NK-92 treated with Interleukin-12 subunit alpha and Interleukin-12 subunit beta, amount 100 ng/mL, for 24 hours (cell line): ENCODE measurements around the gene TMEM115.

Experiments
- DNase-seq: peaks from one replicate; lab custom pipeline; 2025; lab: John Stamatoyannopoulos, UW

Gene TMEM115

GRCh38 chr3:50334339-50335075 is 24.8 kb downstream of the TMEM115 start:
- no peak for DNase-seq

GRCh38 chr3:50333744-50334328 is 25.5 kb downstream of the TMEM115 start:
- DNase-seq, result no peak

GRCh38 chr3:50331364-50331907 is 27.9 kb downstream of the TMEM115 start:
- no peak for DNase-seq

GRCh38 chr3:50330330-50330729 is 29.0 kb downstream of the TMEM115 start:
- DNase-seq, result no peak

- DNase-seq, result peak; percentile 86
Observed at GRCh38 chr3:50327943-50328691, 31.2 kb downstream of the TMEM115 start, which contains the start of gene TUSC2. TSS of gene TUSC2 (minus strand) at chr3:50328223. CDS start at chr3:50328099, 124 bp downstream.

- no peak for DNase-seq
Observed at GRCh38 chr3:50327129-50327528, 32.2 kb downstream of the TMEM115 start.

GRCh38 chr3:50326182-50326541 is 33.2 kb downstream of the TMEM115 start:
- DNase-seq, result no peak

- no peak for DNase-seq
Observed at GRCh38 chr3:50325497-50326181, 33.7 kb downstream of the TMEM115 start.

- no peak for DNase-seq
Observed at GRCh38 chr3:50325113-50325480, 34.2 kb downstream of the TMEM115 start.

GRCh38 chr3:50324351-50325112 is 34.8 kb downstream of the TMEM115 start:
- DNase-seq, result no peak

- DNase-seq, result no peak
Observed at GRCh38 chr3:50323614-50324199, 35.6 kb downstream of the TMEM115 start.

GRCh38 chr3:50323092-50323600 is 36.2 kb downstream of the TMEM115 start:
- no peak for DNase-seq

- no peak for DNase-seq
Observed at GRCh38 chr3:50322386-50323091, 36.8 kb downstream of the TMEM115 start, which contains the start of gene HYAL2. TSS of gene HYAL2 (minus strand) at chr3:50322745. CDS start at chr3:50320489, 2,256 bp downstream.

- DNase-seq, result no peak
Observed at GRCh38 chr3:50322115-50322385, 37.3 kb downstream of the TMEM115 start.

GRCh38 chr3:50321336-50322114 is 37.8 kb downstream of the TMEM115 start:
- peak; percentile 63 for DNase-seq

GRCh38 chr3:50320853-50321335 is 38.4 kb downstream of the TMEM115 start:
- no peak for DNase-seq

GRCh38 chr3:50319894-50320625 is 39.3 kb downstream of the TMEM115 start:
- DNase-seq, result no peak

- no peak for DNase-seq
Observed at GRCh38 chr3:50319181-50319893, 40.0 kb downstream of the TMEM115 start.
